Mammary epithelial cell (primary cell): ENCODE data around the gene LRBA.

ENCODE experiments used
- CTCF ChIP-seq, 2 donors: IDR thresholded peaks in 1 of 2; conservative IDR thresholded peaks in 1 of 2; 2 replicates each; pipeline ENCODE4 v1.5.1; 2011 to 2012; ENCODE audit warnings: inconsistent platforms in 2 of 2, low read length in 2 of 2, mild to moderate bottlenecking in 2 of 2, control low read depth in 1 of 2, low read depth in 1 of 2; ENCODE audit not compliant: insufficient read depth in 1 of 2; ENCODE audit errors: extremely low read depth in 1 of 2
- EZH2 ChIP-seq: IDR thresholded peaks from 2 replicates; pipeline ENCODE4 v1.6.1; 2012; ENCODE audit warnings: low read length, inconsistent platforms, borderline replicate concordance

GRCh38 chr4:150974252-150974640 is 40.8 kb downstream of the LRBA start:
- TF ChIP-seq CTCF (conservative IDR thresholded peaks at IDR 0.05 in 1 of 2, IDR thresholded peaks at IDR 0.05 in 1 of 2; ENCODE audit: extremely low read depth in 1 of 2, insufficient read depth in 1 of 2, low read depth in 1 of 2, low read length in 2 of 2) (no peak), EZH2 (no peak)
